HG02610 (cell line): ENCODE results near the gene PTPN22.

Source experiments
- ATAC-seq: cut with Tn5 transposase; IDR thresholded peaks from one replicate; pipeline ENCODE4 v1.9.1; 2021; ENCODE audit warnings: mild to moderate bottlenecking, moderate library complexity; ENCODE audit not compliant: unreplicated experiment

Gene PTPN22

GRCh38 chr1:113871597-113872113, at the start of gene PTPN22:
PTPN22 (minus strand) TSS chr1:113871712.
- ATAC-seq = peak; percentile 90

- ATAC-seq = no peak
Observed at GRCh38 chr1:113918243-113918642, 46.7 kb upstream of the PTPN22 start.

- no peak for ATAC-seq
Observed at GRCh38 chr1:113917400-113918082, 46.0 kb upstream of the PTPN22 start.

- no peak for ATAC-seq
Observed at GRCh38 chr1:113916974-113917373, 45.5 kb upstream of the PTPN22 start.

GRCh38 chr1:113913887-113914664, 42.6 kb upstream of the PTPN22 start:
- no peak for ATAC-seq

- ATAC-seq = no peak
Observed at GRCh38 chr1:113913312-113913668, 41.8 kb upstream of the PTPN22 start.

- no peak for ATAC-seq
Observed at GRCh38 chr1:113912594-113913311, 41.2 kb upstream of the PTPN22 start.

- ATAC-seq = no peak
Observed at GRCh38 chr1:113905435-113905861, 33.9 kb upstream of the PTPN22 start.

GRCh38 chr1:113904674-113905434, 33.3 kb upstream of the PTPN22 start, which contains the start of the genes AP4B1 and DCLRE1B:
AP4B1 (minus strand) TSS chr1:113904799; CDS start chr1:113904717, 82 bp downstream.
DCLRE1B (plus strand) TSS chr1:113905326; CDS start chr1:113905587, 261 bp downstream.
- peak; percentile 91 for ATAC-seq

GRCh38 chr1:113904293-113904673, 32.8 kb upstream of the PTPN22 start:
- peak; percentile 31 for ATAC-seq

- no peak for ATAC-seq
Observed at GRCh38 chr1:113903501-113904292, 32.2 kb upstream of the PTPN22 start.

GRCh38 chr1:113901191-113901590, 29.7 kb upstream of the PTPN22 start:
- ATAC-seq = no peak

GRCh38 chr1:113899111-113899510, 27.6 kb upstream of the PTPN22 start:
- no peak for ATAC-seq

- ATAC-seq = no peak
Observed at GRCh38 chr1:113898241-113898814, 26.8 kb upstream of the PTPN22 start.

- ATAC-seq = no peak
Observed at GRCh38 chr1:113895961-113896360, 24.4 kb upstream of the PTPN22 start.

GRCh38 chr1:113895098-113895497, 23.6 kb upstream of the PTPN22 start:
- ATAC-seq = no peak

GRCh38 chr1:113893267-113893666, 21.8 kb upstream of the PTPN22 start:
- ATAC-seq = no peak

- ATAC-seq = no peak
Observed at GRCh38 chr1:113891631-113892220, 20.2 kb upstream of the PTPN22 start.

- no peak for ATAC-seq
Observed at GRCh38 chr1:113890816-113891215, 19.3 kb upstream of the PTPN22 start.
